Effector memory CD8-positive, alpha-beta T cell (primary cell): Measurements from ENCODE around the gene PXYLP1.

Experiments used
- ATAC-seq: fragments of 150-1000 bp; cut with Tn5 transposase; replicated peaks from 2 replicates; pipeline ENCODE4 v1.10.0; 2021; ENCODE audit warnings: mild to moderate bottlenecking, moderate library complexity
- DNase-seq, 3 experiments: peaks; one replicate each; pipeline ENCODE4 v3.0.0; 2021
- H3K27ac Mint-ChIP-seq, 2 donors: one replicate each; pipeline ENCODE4 v1.8.0; 2022; ENCODE audit warnings: mild to moderate bottlenecking in 2 of 2, mixed read lengths in 2 of 2, moderate library complexity in 2 of 2
- H3K27me3 Mint-ChIP-seq, 2 donors: one replicate each; pipeline ENCODE4 v1.8.0; 2022; ENCODE audit warnings: mixed read lengths in 2 of 2
- H3K36me3 Mint-ChIP-seq: one replicate; pipeline ENCODE4 v1.8.0; 2022; ENCODE audit warnings: mild to moderate bottlenecking, moderate library complexity, mixed read lengths; ENCODE audit not compliant: insufficient read depth
- H3K4me1 Mint-ChIP-seq, 2 donors: one replicate each; pipeline ENCODE4 v1.8.0; 2022; ENCODE audit warnings: low read depth in 2 of 2, mixed read lengths in 2 of 2
- H3K4me3 Mint-ChIP-seq, 2 donors: one replicate each; pipeline ENCODE4 v1.8.0; 2022; ENCODE audit warnings: mild to moderate bottlenecking in 2 of 2, mixed read lengths in 2 of 2, moderate library complexity in 2 of 2
- H3K9me3 Mint-ChIP-seq, 2 donors: one replicate each; pipeline ENCODE4 v1.8.0; 2022; ENCODE audit warnings: mixed read lengths in 2 of 2

PXYLP1 gene

GRCh38 chr3:141246958-141247301 is 15.3 kb downstream of the PXYLP1 start:
- Mint-ChIP-seq H3K9me3 (no peaks in the 10 kb centered on the region), H3K36me3 (no peaks in the 10 kb centered on the region), H3K27me3 (no peaks in the 10 kb centered on the region), H3K27ac (no peak overlapping the region), H3K4me3 (no peak overlapping the region), H3K4me1 (peaks cover 12% of the 10 kb centered on the region in 2 donors)
- ATAC-seq (no peak), DNase-seq (no peak)

GRCh38 chr3:141248064-141248463 is 16.4 kb downstream of the PXYLP1 start:
- no peak for ATAC-seq
- no peak for DNase-seq
- no peak overlapping the region for H3K4me3 Mint-ChIP-seq
- no peaks in the 10 kb centered on the region for H3K9me3 Mint-ChIP-seq
- H3K4me1 Mint-ChIP-seq, result peaks cover 6 to 11% of the 10 kb centered on the region in 2 donors
- H3K27me3 Mint-ChIP-seq, result no peaks in the 10 kb centered on the region
- H3K36me3 Mint-ChIP-seq, result no peaks in the 10 kb centered on the region
- no peak overlapping the region for H3K27ac Mint-ChIP-seq

- Mint-ChIP-seq H3K27me3 (no peaks in the 10 kb centered on the region), H3K27ac (no peak overlapping the region), H3K4me1 (peaks cover 0 to 6% of the 10 kb centered on the region in 2 donors), H3K36me3 (no peaks in the 10 kb centered on the region), H3K4me3 (no peak overlapping the region), H3K9me3 (no peaks in the 10 kb centered on the region)
- ATAC-seq (no peak), DNase-seq (no peak)
These were observed 17.4 kb downstream of the PXYLP1 start for GRCh38 chr3:141249041-141249440.

- no peak overlapping the region for H3K4me3 Mint-ChIP-seq
- H3K27me3 Mint-ChIP-seq, result no peaks in the 10 kb centered on the region
- no peak for DNase-seq
- ATAC-seq, result no peak
- H3K4me1 Mint-ChIP-seq, result peaks cover 0 to 8% of the 10 kb centered on the region in 2 donors
- H3K36me3 Mint-ChIP-seq, result no peaks in the 10 kb centered on the region
- no peaks in the 10 kb centered on the region for H3K9me3 Mint-ChIP-seq
- H3K27ac Mint-ChIP-seq, result no peak overlapping the region
These were observed 18.7 kb downstream of the PXYLP1 start for GRCh38 chr3:141250342-141250741.

GRCh38 chr3:141250828-141251227 is 19.2 kb downstream of the PXYLP1 start:
- no peak overlapping the region for H3K27ac Mint-ChIP-seq
- H3K4me3 Mint-ChIP-seq, result no peak overlapping the region
- no peak for ATAC-seq
- no peak for DNase-seq
- H3K36me3 Mint-ChIP-seq, result no peaks in the 10 kb centered on the region
- H3K27me3 Mint-ChIP-seq, result no peaks in the 10 kb centered on the region
- H3K9me3 Mint-ChIP-seq, result no peaks in the 10 kb centered on the region
- H3K4me1 Mint-ChIP-seq, result peaks cover 3 to 13% of the 10 kb centered on the region in 2 donors

GRCh38 chr3:141253326-141253725 is 21.7 kb downstream of the PXYLP1 start:
- Mint-ChIP-seq H3K36me3 (peaks cover 4% of the 10 kb centered on the region), H3K27me3 (no peaks in the 10 kb centered on the region), H3K9me3 (no peaks in the 10 kb centered on the region), H3K4me3 (no peak overlapping the region), H3K4me1 (peaks cover 9 to 19% of the 10 kb centered on the region in 2 donors), H3K27ac (no peak overlapping the region)
- no peak for ATAC-seq
- no peak for DNase-seq

- DNase-seq (no peak), ATAC-seq (no peak)
- Mint-ChIP-seq H3K4me1 (peaks cover 9 to 19% of the 10 kb centered on the region in 2 donors), H3K9me3 (no peaks in the 10 kb centered on the region), H3K27me3 (no peaks in the 10 kb centered on the region), H3K27ac (no peak overlapping the region), H3K36me3 (peaks cover 4% of the 10 kb centered on the region), H3K4me3 (no peak overlapping the region)
These were observed 22.2 kb downstream of the PXYLP1 start for GRCh38 chr3:141253811-141254210.

- no peak for ATAC-seq
These were observed 23.7 kb downstream of the PXYLP1 start for GRCh38 chr3:141255137-141255845.

GRCh38 chr3:141255846-141256261 is 24.2 kb downstream of the PXYLP1 start:
- peak overlapping the region in 1 of 2 donors; percentile 38 for H3K27ac Mint-ChIP-seq
- peaks cover 10 to 15% of the 10 kb centered on the region in 2 donors for H3K4me1 Mint-ChIP-seq
- ATAC-seq (peak; percentile 98), DNase-seq (peak in 1 of 3 experiments; percentile 22)
- peak overlapping the region in 1 of 2 donors; percentile 8 for H3K4me3 Mint-ChIP-seq
- peaks cover 4% of the 10 kb centered on the region for H3K36me3 Mint-ChIP-seq
- no peaks in the 10 kb centered on the region for H3K9me3 Mint-ChIP-seq
- H3K27me3 Mint-ChIP-seq, result no peaks in the 10 kb centered on the region

More at GRCh38 chr3:141255137-141255845, 23.7 kb downstream of the PXYLP1 start:
- Mint-ChIP-seq H3K4me3 (no peak overlapping the region), H3K4me1 (peaks cover 9 to 18% of the 10 kb centered on the region in 2 donors), H3K27me3 (no peaks in the 10 kb centered on the region), H3K9me3 (no peaks in the 10 kb centered on the region), H3K27ac (peak overlapping the region in 1 of 2 donors; percentile 38), H3K36me3 (peaks cover 4% of the 10 kb centered on the region)
- no peak for DNase-seq

- no peaks in the 10 kb centered on the region for H3K9me3 Mint-ChIP-seq
- no peak overlapping the region for H3K27ac Mint-ChIP-seq
- ATAC-seq, result no peak
- no peak overlapping the region for H3K4me3 Mint-ChIP-seq
- no peaks in the 10 kb centered on the region for H3K27me3 Mint-ChIP-seq
- peaks cover 4% of the 10 kb centered on the region for H3K36me3 Mint-ChIP-seq
- H3K4me1 Mint-ChIP-seq, result peaks cover 15 to 20% of the 10 kb centered on the region in 2 donors
- DNase-seq, result no peak
These were observed 25.2 kb downstream of the PXYLP1 start for GRCh38 chr3:141256820-141257219.

GRCh38 chr3:141257961-141258360 is 26.3 kb downstream of the PXYLP1 start:
- H3K9me3 Mint-ChIP-seq, result no peaks in the 10 kb centered on the region
- no peak for DNase-seq

GRCh38 chr3:141258973-141259372 is 27.3 kb downstream of the PXYLP1 start:
- ATAC-seq (no peak), DNase-seq (no peak)
- H3K27me3 Mint-ChIP-seq, result no peaks in the 10 kb centered on the region
- H3K4me1 Mint-ChIP-seq, result peaks cover 13 to 21% of the 10 kb centered on the region in 2 donors
- peaks cover 4% of the 10 kb centered on the region for H3K36me3 Mint-ChIP-seq
- no peaks in the 10 kb centered on the region for H3K9me3 Mint-ChIP-seq
- H3K4me3 Mint-ChIP-seq, result no peak overlapping the region
- no peak overlapping the region for H3K27ac Mint-ChIP-seq

More at GRCh38 chr3:141257961-141258360, 26.3 kb downstream of the PXYLP1 start:
- H3K36me3 Mint-ChIP-seq, result peaks cover 4% of the 10 kb centered on the region
- ATAC-seq, result no peak
- H3K27ac Mint-ChIP-seq, result no peak overlapping the region
- H3K27me3 Mint-ChIP-seq, result no peaks in the 10 kb centered on the region
- no peak overlapping the region for H3K4me3 Mint-ChIP-seq
- peaks cover 13 to 21% of the 10 kb centered on the region in 2 donors for H3K4me1 Mint-ChIP-seq

- Mint-ChIP-seq H3K9me3 (no peaks in the 10 kb centered on the region), H3K27me3 (no peaks in the 10 kb centered on the region), H3K36me3 (peaks cover 4% of the 10 kb centered on the region), H3K4me3 (no peak overlapping the region), H3K4me1 (peaks cover 13 to 21% of the 10 kb centered on the region in 2 donors), H3K27ac (no peak overlapping the region)
- no peak for DNase-seq
- no peak for ATAC-seq
These were observed 28.4 kb downstream of the PXYLP1 start for GRCh38 chr3:141259821-141260629.

GRCh38 chr3:141260630-141260927 is 29.0 kb downstream of the PXYLP1 start:
- DNase-seq (no peak), ATAC-seq (no peak)
- Mint-ChIP-seq H3K4me3 (no peak overlapping the region), H3K27ac (peak overlapping the region in 1 of 2 donors; percentile 32), H3K27me3 (no peaks in the 10 kb centered on the region), H3K9me3 (no peaks in the 10 kb centered on the region), H3K36me3 (peaks cover 4% of the 10 kb centered on the region), H3K4me1 (peaks cover 12 to 24% of the 10 kb centered on the region in 2 donors)
